Thymus (tissue), 11 donors: ENCODE results near the gene UMPS. TPM values are rescaled to one million over a fixed set of nuclear protein-coding genes. Genes with fewer than 3 reads are reported as not detected.
"Not testable (repeated sequence)": the region's sequence is repeated elsewhere in the genome, so short reads cannot be mapped to it uniquely, and the experiment has no call there.

Experiments
- DNase-seq, 9 donors: peaks; one replicate each; pipeline ENCODE4 v3.0.0-alpha.2; 2013; ENCODE audit warnings: low spot score in 9 of 9, low read depth in 6 of 9, missing footprints in 1 of 9
- H3K27ac ChIP-seq, 2 donors: one replicate each; pipeline ENCODE4 v1.5.1; 2013; ENCODE audit warnings: control low read depth in 1 of 2, low read depth in 1 of 2, low read length in 1 of 2, mild to moderate bottlenecking in 1 of 2, moderate library complexity in 1 of 2
- H3K27me3 ChIP-seq, 2 donors: one replicate each; pipeline ENCODE4 v1.5.1; 2013; ENCODE audit warnings: low read length in 1 of 2; ENCODE audit not compliant: control insufficient read depth in 2 of 2, insufficient read depth in 1 of 2
- H3K36me3 ChIP-seq, 2 donors: one replicate each; pipeline ENCODE4 v1.5.1; 2013; ENCODE audit warnings: low read length in 1 of 2, mild to moderate bottlenecking in 1 of 2, moderate library complexity in 1 of 2; ENCODE audit not compliant: control insufficient read depth in 2 of 2, insufficient read depth in 2 of 2
- H3K4me1 ChIP-seq, 2 donors: one replicate each; pipeline ENCODE4 v1.5.1; 2013; ENCODE audit warnings: low read length in 2 of 2; ENCODE audit not compliant: control insufficient read depth in 2 of 2, insufficient read depth in 2 of 2
- H3K4me3 ChIP-seq, 2 donors: one replicate each; pipeline ENCODE4 v1.5.1; 2013; ENCODE audit warnings: low read length in 2 of 2, control low read depth in 1 of 2, mild to moderate bottlenecking in 1 of 2
- H3K9me3 ChIP-seq, 2 donors: one replicate each; pipeline ENCODE4 v1.5.1; 2013; ENCODE audit warnings: low read length in 1 of 2, mild to moderate bottlenecking in 1 of 2; ENCODE audit not compliant: control insufficient read depth in 2 of 2, insufficient read depth in 1 of 2
- WGBS: extraction: QIAGEN DNeasy Blood & Tissue Kit; methylation state at CpG from one replicate; pipeline ENCODE4 v1.1.7; 2013; 5-methylcytosine and 5-hydroxymethylcytosine counted together
- polyA plus RNA-seq: library from polyadenylated mRNA; stranded (reverse); fragments of 200-250 nt; gene quantifications from one replicate; pipeline ENCODE4 v1.2.3, GENCODE V29; 2013
- total RNA-seq: library from RNA; stranded (reverse); fragments of 120-200 nt; gene quantifications from one replicate; pipeline ENCODE4 v1.2.4, GENCODE V29; 2013
- donor health status: healthy.

The UMPS gene
- total and polyA plus RNA-seq, 2 donors, result 17.6 to 27.6 TPM

DNA sequence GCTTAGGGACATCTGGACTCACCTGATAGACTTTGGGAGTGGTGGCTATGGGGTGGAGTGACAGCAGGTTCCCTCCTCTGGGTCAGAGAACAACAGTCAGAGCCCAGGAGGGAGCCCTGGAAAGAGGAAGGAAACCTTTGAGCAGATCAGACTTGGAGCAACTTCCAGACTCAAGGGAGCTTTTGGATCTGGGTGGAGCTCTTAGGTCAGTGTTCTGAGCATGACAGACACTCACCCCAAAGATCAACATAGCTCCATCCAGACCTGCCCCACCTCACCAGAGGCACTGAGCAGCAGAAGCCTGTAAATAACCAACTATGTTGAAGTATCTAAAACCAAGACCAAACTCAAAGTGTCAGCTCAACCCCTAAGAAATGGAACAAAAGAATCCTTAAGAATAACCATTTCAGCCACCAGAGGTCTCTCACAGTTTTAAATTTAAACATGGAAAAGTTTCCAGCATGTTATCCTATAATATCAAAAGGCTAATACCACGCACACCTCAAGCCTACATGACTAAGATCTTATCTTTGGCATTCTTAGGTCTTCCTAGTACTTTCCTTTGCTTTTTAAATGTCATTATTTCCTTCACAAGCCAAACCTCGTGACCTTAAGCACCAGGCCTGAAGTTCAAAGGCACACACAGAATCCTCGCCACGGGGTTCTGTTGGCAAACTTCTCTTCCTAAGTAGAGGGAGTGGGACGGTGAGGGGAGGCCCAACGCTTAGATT lies 56.4 kb downstream of the UMPS start:
- WGBS, result 78% methylated on average over 6 of the region's 6 CpGs
- no peak for DNase-seq
- Histone ChIP-seq H3K4me3 (no peak overlapping the region), H3K27ac (no peak overlapping the region), H3K36me3 (no peaks in the 10 kb centered on the region), H3K9me3 (no peaks in the 10 kb centered on the region), H3K4me1 (peaks cover 0 to 9% of the 10 kb centered on the region in 2 donors), H3K27me3 (no peaks in the 10 kb centered on the region)

DNA sequence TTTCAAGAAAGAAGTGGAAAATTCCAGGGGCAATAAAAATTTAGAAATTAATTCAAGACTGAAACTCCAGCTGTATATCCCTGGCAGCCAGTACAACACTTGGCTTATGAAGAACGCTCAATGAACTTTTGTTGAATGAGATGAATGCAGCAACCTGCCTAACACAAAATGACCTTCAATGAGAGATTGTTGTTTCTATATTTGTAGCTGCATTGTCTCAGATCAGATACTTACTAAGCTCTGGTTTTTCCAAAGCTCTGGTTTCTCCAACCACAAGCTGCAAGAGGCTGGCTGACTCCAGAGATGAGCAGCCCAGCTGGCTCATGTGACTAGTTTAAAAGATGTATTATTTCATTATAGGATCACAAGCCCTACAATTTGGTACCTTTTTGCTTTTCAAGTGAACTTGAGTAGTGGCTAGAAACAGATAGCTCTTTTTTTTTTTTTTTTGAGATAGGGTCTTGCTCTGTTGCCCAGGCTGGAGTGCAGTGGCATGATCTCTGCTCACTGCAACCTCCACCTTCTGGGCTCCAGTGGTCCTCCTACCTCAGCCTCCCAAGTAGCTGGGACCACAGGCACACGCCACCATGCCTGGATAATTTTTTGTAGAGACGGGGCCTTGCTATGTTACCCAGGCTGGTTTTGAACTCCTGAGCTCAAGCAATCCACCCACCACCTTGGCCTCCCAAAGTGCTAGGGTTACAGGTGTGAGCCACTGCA lies 57.4 kb downstream of the UMPS start:
- no peaks in the 10 kb centered on the region for H3K27me3 ChIP-seq
- H3K4me3 ChIP-seq, result no peak overlapping the region
- H3K9me3 ChIP-seq, result no peaks in the 10 kb centered on the region
- no peak overlapping the region for H3K27ac ChIP-seq
- peaks cover 0 to 10% of the 10 kb centered on the region in 2 donors for H3K4me1 ChIP-seq
- WGBS, result 97% methylated on average over 3 of the region's 3 CpGs
- no peaks in the 10 kb centered on the region for H3K36me3 ChIP-seq
- DNase-seq, result no peak

DNA sequence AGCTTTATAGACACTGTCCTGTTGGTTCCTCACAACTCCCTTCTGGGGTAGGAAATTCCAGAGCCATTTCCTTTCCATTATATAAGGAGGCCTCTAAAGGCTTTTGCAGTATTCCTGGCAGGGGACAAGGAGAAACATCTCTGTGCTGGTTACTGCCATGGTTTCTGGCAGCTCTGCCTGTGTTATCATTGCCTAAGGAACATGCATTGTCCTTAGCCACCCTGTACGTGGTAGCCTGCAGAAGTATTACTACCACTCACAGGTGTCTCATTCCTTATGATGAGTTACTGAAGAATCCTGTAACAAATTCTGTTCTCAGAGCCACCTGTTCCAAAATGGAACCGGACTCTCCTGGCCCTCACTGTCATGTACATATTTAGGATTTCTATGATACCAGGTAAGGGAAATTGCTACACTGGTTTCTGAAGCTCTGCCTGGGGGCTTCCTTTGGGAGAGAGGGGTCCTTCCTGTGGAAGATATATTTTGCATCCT lies 58.0 kb downstream of the UMPS start:
- no peaks in the 10 kb centered on the region for H3K9me3 ChIP-seq
- no peaks in the 10 kb centered on the region for H3K36me3 ChIP-seq
- peaks cover 0 to 10% of the 10 kb centered on the region in 2 donors for H3K4me1 ChIP-seq
- no peak for DNase-seq
- no peak overlapping the region for H3K27ac ChIP-seq
- no peak overlapping the region for H3K4me3 ChIP-seq
- 97% methylated on average over 2 of the region's 2 CpGs for WGBS
- no peaks in the 10 kb centered on the region for H3K27me3 ChIP-seq

GRCh38 chr3:124789103-124789502 lies 58.9 kb downstream of the UMPS start:
- 86% methylated on average over 4 of the region's 5 CpGs for WGBS
- not testable (repeated sequence) for H3K27ac ChIP-seq

GRCh38 chr3:124791142-124791541 lies 60.9 kb downstream of the UMPS start:
- WGBS, result 85% methylated on average over 4 of the region's 4 CpGs
- H3K4me3 ChIP-seq, result no peak overlapping the region
- no peaks in the 10 kb centered on the region for H3K36me3 ChIP-seq
- no peaks in the 10 kb centered on the region for H3K9me3 ChIP-seq
- H3K4me1 ChIP-seq, result peaks cover 0 to 10% of the 10 kb centered on the region in 2 donors
- H3K27me3 ChIP-seq, result no peaks in the 10 kb centered on the region
- H3K27ac ChIP-seq, result no peak overlapping the region
- no peak for DNase-seq

More at GRCh38 chr3:124789103-124789502, 58.9 kb downstream of the UMPS start:
- H3K4me3 ChIP-seq, H3K36me3 ChIP-seq, DNase-seq, H3K9me3 ChIP-seq, H3K27me3 ChIP-seq: not testable (repeated sequence)
- H3K4me1 ChIP-seq, result peaks cover 0 to 10% of the 10 kb centered on the region in 2 donors

DNA sequence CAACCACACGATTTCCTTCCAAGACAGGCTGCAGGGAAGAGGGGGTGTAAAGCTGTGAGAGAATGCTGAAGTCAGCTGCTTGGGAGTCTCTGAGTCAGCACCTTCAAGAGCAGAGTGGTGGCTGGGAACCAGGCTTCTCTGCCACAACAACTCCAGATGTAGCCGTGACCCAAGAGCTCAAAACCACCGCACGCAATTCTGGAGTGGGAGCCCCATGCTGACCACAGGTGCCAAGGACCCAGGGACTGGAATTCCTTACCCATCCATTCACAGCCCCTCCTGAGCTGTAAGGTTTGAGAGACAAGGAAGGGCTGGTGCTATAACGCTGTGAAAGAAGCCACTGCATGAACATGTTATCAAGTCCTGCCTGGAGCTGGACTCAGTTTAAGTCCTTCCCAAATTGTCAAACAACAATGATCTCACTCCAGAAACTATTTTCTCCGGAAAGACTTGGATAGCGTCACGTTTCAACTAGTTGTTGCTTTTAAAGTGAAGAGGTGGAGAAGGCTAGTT lies 61.4 kb downstream of the UMPS start:
- Histone ChIP-seq H3K27me3 (no peaks in the 10 kb centered on the region), H3K4me1 (peaks cover 0 to 10% of the 10 kb centered on the region in 2 donors), H3K27ac (no peak overlapping the region), H3K36me3 (no peaks in the 10 kb centered on the region), H3K9me3 (no peaks in the 10 kb centered on the region), H3K4me3 (no peak overlapping the region)
- 43% methylated on average over 8 of the region's 8 CpGs for WGBS
- no peak for DNase-seq

GRCh38 chr3:124792341-124793040 lies 62.2 kb downstream of the UMPS start:
- no peaks in the 10 kb centered on the region for H3K36me3 ChIP-seq
- H3K4me3 ChIP-seq, result no peak overlapping the region
- no peak overlapping the region for H3K27ac ChIP-seq
- H3K9me3 ChIP-seq, result no peaks in the 10 kb centered on the region
- no peaks in the 10 kb centered on the region for H3K27me3 ChIP-seq
- no peak for DNase-seq
- WGBS, result 94% methylated on average over 7 of the region's 7 CpGs
- H3K4me1 ChIP-seq, result peaks cover 0 to 8% of the 10 kb centered on the region in 2 donors

GRCh38 chr3:124793054-124793739 lies 62.9 kb downstream of the UMPS start:
- Histone ChIP-seq H3K36me3 (no peaks in the 10 kb centered on the region), H3K27me3 (no peaks in the 10 kb centered on the region), H3K4me3 (no peak overlapping the region), H3K4me1 (peaks cover 0 to 8% of the 10 kb centered on the region in 2 donors), H3K9me3 (no peaks in the 10 kb centered on the region), H3K27ac (no peak overlapping the region)
- 94% methylated on average over 6 of the region's 6 CpGs for WGBS
- DNase-seq, result no peak
